Endothelial cell of umbilical vein (primary cell): ENCODE results near the gene DBET. TPM values are rescaled to one million over a fixed set of nuclear protein-coding genes. Genes with fewer than 3 reads are reported as not detected.
"Not testable (repeated sequence)": the region's sequence is repeated elsewhere in the genome, so short reads cannot be mapped to it uniquely, and the experiment has no call there.

ENCODE experiments used
- BruUV-seq: library from RNA; stranded (reverse); fragments of 400-500 nt; replicated peaks from 2 replicates; lab custom pipeline; 2021; lab: Mats Ljungman, UMichigan
- CTCF ChIA-PET: fragments of 300-600, 350-600 bp; sonication (Branson Sonifier 250); formaldehyde crosslinking; loops from one replicate; lab custom pipeline; 2021; ENCODE audit warnings: antibody characterized with exemption, inconsistent platforms; lab: Charles Lee
- POLR2A ChIA-PET: fragments of 300-600, 350-600 bp; sonication (Branson Sonifier 250); formaldehyde crosslinking; loops from one replicate; lab custom pipeline; 2021; ENCODE audit warnings: antibody characterized with exemption, inconsistent platforms; lab: Charles Lee
- DNase-seq: peaks from one replicate; pipeline ENCODE4 v3.0.0-alpha.2; 2011; ENCODE audit warnings: low read depth, low spot score
- FAIRE-seq: peaks from 2 replicates; lab custom pipeline; 2011; peaks lifted over from hg19 to GRCh38; lab: Jason Lieb, UNC
- H2AFZ ChIP-seq: 2 replicates; pipeline ENCODE4 v1.6.0; 2012; ENCODE audit warnings: low read depth, low read length, control low read depth, inconsistent platforms
- H3K27ac ChIP-seq: 2 replicates; pipeline ENCODE4 v1.5.1; 2011; ENCODE audit warnings: low read depth, mild to moderate bottlenecking, control low read depth, low read length, moderate library complexity; ENCODE audit not compliant: insufficient read depth
- H3K27me3 ChIP-seq, 2 experiments: 2 replicates each; pipeline versions ENCODE4 v1.6.0 to v1.6.1; 2011; ENCODE audit warnings: low read length in 2 of 2, mixed read lengths in 1 of 2; ENCODE audit not compliant: control insufficient read depth in 2 of 2, insufficient read depth in 2 of 2
- H3K36me3 ChIP-seq, 2 experiments: 2 replicates in 1 of 2; 3 replicates in 1 of 2; pipeline ENCODE4 v1.5.1; 2011; ENCODE audit warnings: low read length in 2 of 2, mild to moderate bottlenecking in 1 of 2, moderate library complexity in 1 of 2; ENCODE audit not compliant: control insufficient read depth in 2 of 2, insufficient read depth in 2 of 2; ENCODE audit errors: extremely low read depth in 1 of 2
- H3K4me1 ChIP-seq: 3 replicates; pipeline ENCODE4 v1.5.1; 2011; ENCODE audit warnings: mild to moderate bottlenecking, low read length; ENCODE audit not compliant: control insufficient read depth, insufficient read depth; ENCODE audit errors: extremely low read depth
- H3K4me2 ChIP-seq: 2 replicates; pipeline ENCODE4 v1.6.1; 2011; ENCODE audit warnings: low read length, control low read depth, mixed read lengths; ENCODE audit not compliant: insufficient read depth
- H3K4me3 ChIP-seq, 3 experiments: fragments of 200-600 bp in 1 of 3; sonication (generic), shearing (Covaris generic) in 1 of 3; replicated peaks in 1 of 3; 2 replicates each; pipeline ENCODE4 v1.5.1; 2011 to 2016; ENCODE audit warnings: control low read depth in 3 of 3, low read length in 3 of 3, mild to moderate bottlenecking in 2 of 3, inconsistent platforms in 1 of 3, low read depth in 1 of 3, moderate library complexity in 1 of 3; ENCODE audit not compliant: insufficient read depth in 1 of 3
- H3K79me2 ChIP-seq: 2 replicates; pipeline ENCODE4 v1.6.0; 2012; ENCODE audit warnings: low read length, inconsistent platforms; ENCODE audit not compliant: control insufficient read depth, insufficient read depth
- H3K9ac ChIP-seq: replicated peaks from 2 replicates; pipeline ENCODE3; 2011; ENCODE audit warnings: low read length, control low read depth; ENCODE audit not compliant: insufficient read depth; ENCODE audit errors: extremely low read depth
- H3K9me1 ChIP-seq: replicated peaks from 3 replicates; pipeline ENCODE4 v1.6.0; 2011; ENCODE audit warnings: mild to moderate bottlenecking, low read length; ENCODE audit not compliant: control insufficient read depth, insufficient read depth; ENCODE audit errors: extremely low read depth
- H3K9me3 ChIP-seq: replicated peaks from 2 replicates; pipeline ENCODE4 v1.5.1; 2012; ENCODE audit warnings: low read length, inconsistent platforms; ENCODE audit not compliant: control insufficient read depth, insufficient read depth
- H4K20me1 ChIP-seq: replicated peaks from 2 replicates; pipeline ENCODE3; 2011; ENCODE audit warnings: mild to moderate bottlenecking, low read length; ENCODE audit not compliant: control insufficient read depth, insufficient read depth; ENCODE audit errors: extremely low read depth
- dilution Hi-C: fragments of 300-500 bp; cut with MboI; formaldehyde crosslinking; loops from one replicate; pipeline ENCODE4 v1.15.0; 2019; ENCODE audit warnings: low sequenced_read_pairs; ENCODE audit not compliant: extremely low pct_ligation_motif_present
- intact Hi-C: fragments of 100-400 bp; cut with micrococcal nuclease; formaldehyde crosslinking; loops from one replicate; pipeline ENCODE4 v1.10.0; 2022
- polyA plus RNA-seq, 4 experiments: library from polyadenylated mRNA; depleted of rRNA in 3 of 4; stranded (reverse) in 3 of 4; unstranded in 1 of 4; fragments of >200 nt; gene quantifications; 2 replicates each; pipeline versions ENCODE4 v1.2.1 to v1.2.3, GENCODE V29; 2011 to 2012; ENCODE audit warnings: missing spikeins in 1 of 4
- total RNA-seq: library from RNA; stranded (reverse); gene quantifications from 2 replicates; pipeline ENCODE4 v1.2.3, GENCODE V29; 2021

Gene DBET
- total and polyA plus RNA-seq, 2 donors (not counting 3 experiments of a cell fraction or from before 2014, with no cell fraction given), result not detected

DNA sequence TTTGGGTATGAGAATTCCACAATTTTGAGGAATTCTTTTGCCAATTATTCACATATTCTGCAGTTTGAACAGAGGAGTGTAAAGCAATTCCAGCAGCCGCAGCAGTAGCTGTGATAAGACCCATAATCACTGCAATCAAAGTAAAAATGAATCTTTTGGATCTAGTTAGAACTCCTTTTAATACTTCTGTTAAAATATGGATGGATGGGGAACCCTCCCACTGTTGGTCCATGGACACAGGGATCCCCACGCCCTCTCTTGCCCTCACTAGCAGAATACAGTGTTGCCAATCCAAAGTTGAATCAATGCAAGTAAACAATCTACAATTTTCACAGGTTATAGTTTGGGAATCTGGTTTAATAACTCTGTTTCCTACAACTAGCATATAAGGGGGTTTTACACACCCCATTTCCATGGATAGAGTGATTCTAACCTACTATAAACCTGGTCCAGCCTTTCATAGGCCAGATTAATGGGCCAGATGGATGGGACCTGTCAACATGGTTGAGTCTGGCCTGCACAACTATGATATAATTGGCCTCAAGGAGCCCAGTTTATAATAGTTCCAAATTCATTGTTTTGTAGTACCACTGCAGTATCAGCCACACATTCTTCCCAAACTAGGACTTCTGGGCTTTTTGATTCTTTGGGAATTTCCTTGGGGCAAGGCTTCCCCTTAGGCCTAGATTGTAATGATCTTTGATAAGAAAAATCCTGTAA, 43.6 kb downstream of the DBET start:
- peak; percentile 17 for DNase-seq
- H2AFZ ChIP-seq, CTCF ChIA-PET, H3K4me2 ChIP-seq, H3K27ac ChIP-seq, H3K9me1 ChIP-seq, BruUV-seq, H3K27me3 ChIP-seq, H4K20me1 ChIP-seq, H3K4me3 ChIP-seq, FAIRE-seq, dilution Hi-C loops, intact Hi-C loops, H3K9ac ChIP-seq, H3K4me1 ChIP-seq, H3K36me3 ChIP-seq, H3K79me2 ChIP-seq, POLR2A ChIA-PET: not testable (repeated sequence)
- H3K9me3 ChIP-seq, result peaks cover 24% of the 10 kb centered on the region

GRCh38 chr4:190108756-190109155, 44.5 kb downstream of the DBET start:
- peak; percentile 9 for DNase-seq
- H2AFZ ChIP-seq, H3K9me1 ChIP-seq, POLR2A ChIA-PET, H3K4me1 ChIP-seq, BruUV-seq, H3K27me3 ChIP-seq, H4K20me1 ChIP-seq, CTCF ChIA-PET, H3K79me2 ChIP-seq, intact Hi-C loops, H3K4me2 ChIP-seq, H3K36me3 ChIP-seq, H3K4me3 ChIP-seq, dilution Hi-C loops, FAIRE-seq, H3K9ac ChIP-seq, H3K27ac ChIP-seq: not testable (repeated sequence)
- peaks cover 24% of the 10 kb centered on the region for H3K9me3 ChIP-seq

DNA sequence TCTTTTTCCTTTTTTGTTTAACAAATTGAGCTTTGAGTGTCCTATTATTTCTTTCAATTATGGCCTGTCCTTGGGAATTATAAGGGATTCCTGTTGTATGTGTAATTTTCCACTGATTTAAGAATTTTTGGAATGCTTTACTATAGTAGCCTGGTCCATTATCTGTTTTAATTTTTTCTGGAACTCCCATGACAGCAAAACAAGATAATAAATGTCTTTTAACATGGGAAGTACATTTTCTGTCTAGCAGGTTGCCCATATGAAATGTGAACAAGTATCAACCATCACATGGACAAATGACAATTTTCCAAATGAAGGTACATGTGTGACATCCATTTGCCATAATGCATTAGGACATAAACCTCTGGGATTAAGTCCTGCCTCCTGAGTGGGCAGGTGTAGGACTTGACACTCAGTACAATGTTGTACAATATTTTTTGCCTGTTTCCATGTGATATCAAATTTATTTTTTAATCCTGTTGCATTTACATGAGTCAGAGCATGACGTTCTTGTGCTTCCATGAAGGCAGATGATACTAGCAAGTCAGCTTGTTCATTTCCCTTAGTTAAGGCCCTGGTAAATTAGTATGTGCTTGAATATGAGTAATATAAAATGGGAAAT, 45.2 kb downstream of the DBET start:
- H3K4me2 ChIP-seq, H3K79me2 ChIP-seq, H2AFZ ChIP-seq, H3K9me1 ChIP-seq, H3K4me1 ChIP-seq, POLR2A ChIA-PET, CTCF ChIA-PET, H3K9ac ChIP-seq, H3K4me3 ChIP-seq, BruUV-seq, H4K20me1 ChIP-seq, H3K36me3 ChIP-seq, dilution Hi-C loops, H3K27me3 ChIP-seq, H3K27ac ChIP-seq, intact Hi-C loops, FAIRE-seq: not testable (repeated sequence)
- DNase-seq, result peak; percentile 4
- H3K9me3 ChIP-seq, result peaks cover 24% of the 10 kb centered on the region

- DNase-seq, H3K9me1 ChIP-seq, H2AFZ ChIP-seq, H3K79me2 ChIP-seq, H3K4me3 ChIP-seq, CTCF ChIA-PET, intact Hi-C loops, H3K4me2 ChIP-seq, H3K27ac ChIP-seq, dilution Hi-C loops, POLR2A ChIA-PET, H3K4me1 ChIP-seq, BruUV-seq, FAIRE-seq, H4K20me1 ChIP-seq, H3K27me3 ChIP-seq, H3K9ac ChIP-seq, H3K36me3 ChIP-seq: not testable (repeated sequence)
- peaks cover 24% of the 10 kb centered on the region for H3K9me3 ChIP-seq
These were observed 45.7 kb downstream of the DBET start for GRCh38 chr4:190110033-190110432.
